ENCODE results near the gene MIX23. TPM values are rescaled to one million over a fixed set of nuclear protein-coding genes. Genes with fewer than 3 reads are reported as not detected.
A peak's percentile ranks its signal among the peaks of the same experiment; 100 is the strongest.
"Not testable (repeated sequence)": the region's sequence is repeated elsewhere in the genome, so short reads cannot be mapped to it uniquely, and the experiment has no call there.

MIX23 gene
- total RNA-seq, 1 donor from 2014 or later, result 18.9 TPM

DNA sequence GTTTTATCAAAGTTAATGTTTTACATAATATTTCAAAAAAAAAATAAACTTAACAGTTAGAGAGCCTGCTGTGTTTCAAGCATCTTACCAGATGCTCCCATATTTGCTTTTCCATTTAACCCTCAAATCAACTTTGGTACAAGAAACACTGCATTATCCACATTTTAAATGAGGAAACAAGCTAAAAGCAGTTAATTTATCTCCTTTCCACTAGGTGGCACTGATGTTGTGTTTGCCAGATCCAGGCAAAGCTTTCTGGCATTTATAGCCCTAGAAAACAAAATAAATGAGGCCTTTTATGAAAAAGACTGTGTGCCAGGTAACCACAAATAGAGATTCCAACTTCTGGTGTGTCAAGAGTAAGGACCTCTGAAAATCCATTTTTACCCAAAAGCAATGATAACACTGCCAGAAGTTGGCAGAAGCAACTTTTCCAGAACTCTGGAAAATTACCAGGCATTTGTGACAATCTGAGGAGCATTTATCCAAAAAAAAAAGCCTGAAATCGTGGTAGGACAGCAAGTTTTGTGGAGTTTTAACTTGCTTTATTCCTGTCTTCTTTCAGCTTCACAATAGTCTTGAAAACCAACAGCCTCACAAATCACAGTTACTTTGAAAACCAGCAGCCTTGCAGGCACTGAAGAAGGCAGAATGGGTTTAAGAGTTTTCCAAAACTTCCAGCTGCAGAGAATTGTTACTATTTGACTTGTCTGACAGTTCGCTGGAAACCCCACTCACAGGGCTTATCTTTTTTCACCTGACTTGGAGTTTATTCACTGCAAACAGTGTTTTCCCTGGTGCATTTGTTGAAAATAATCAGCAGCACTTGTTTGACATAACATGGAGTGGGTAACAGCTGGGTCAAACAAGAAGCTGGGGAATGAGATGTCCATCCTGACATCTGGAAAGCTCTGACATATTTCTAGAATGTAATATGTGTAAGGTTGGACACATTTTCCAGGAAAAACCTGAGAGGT is 10.1 kb upstream of the MIX23 start:
- DNase-seq, result peak; percentile 27

DNA sequence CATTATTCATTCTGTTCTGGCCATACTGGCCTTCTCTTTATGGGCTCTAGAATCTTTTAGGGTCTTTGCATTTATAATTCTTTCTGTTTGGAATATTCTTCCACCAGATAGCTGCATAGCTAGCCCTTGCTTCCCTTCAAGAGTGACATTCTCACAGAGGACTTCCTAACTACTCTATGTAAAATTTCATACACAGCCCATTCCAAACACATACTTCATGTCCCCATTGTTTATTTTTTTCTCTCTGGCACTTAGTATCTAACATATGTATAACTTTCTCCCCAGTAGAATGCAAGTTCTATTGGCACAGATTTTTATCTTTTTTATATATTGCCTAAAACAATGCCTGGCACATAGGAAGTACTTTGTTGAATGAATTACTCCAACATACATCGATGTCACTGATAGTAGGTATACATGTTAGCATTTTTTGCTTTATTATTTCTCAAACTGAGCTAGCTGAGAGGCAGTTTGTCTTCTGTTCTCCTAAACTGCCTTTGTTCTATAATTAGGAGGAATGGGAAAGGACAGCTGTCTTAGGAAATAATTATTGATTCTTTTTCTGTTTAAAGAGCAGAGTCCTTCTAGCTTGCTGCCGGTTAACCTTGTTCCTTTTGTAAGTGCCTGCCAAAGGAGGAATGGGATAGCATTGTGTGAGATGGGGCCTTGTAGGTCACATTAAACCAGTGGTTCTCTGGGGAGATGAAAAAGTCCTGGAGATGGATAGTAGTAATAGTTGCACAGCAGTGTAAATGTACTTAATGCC is 8.8 kb upstream of the MIX23 start:
- no peak for DNase-seq

DNA sequence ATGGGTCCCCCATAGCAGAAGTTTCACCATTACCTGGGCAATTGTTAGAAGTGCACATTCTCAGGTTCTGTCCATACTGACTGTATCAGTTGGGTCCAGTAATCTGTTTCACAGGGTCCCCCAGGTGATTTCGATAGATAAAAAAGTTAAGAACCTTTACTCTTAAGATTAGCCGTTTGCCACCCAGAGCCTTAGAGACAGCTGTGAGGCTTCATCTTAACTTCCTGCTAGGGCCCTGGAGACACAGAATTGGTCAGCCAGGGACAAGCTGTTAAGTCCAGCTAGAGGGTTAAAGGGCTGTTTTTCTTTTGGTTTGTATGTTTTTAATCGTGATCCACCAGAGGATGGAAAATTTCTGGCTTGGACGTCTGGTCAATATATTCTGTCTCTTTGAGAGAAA is 7.6 kb upstream of the MIX23 start:
- DNase-seq, result no peak

- no peak for DNase-seq
Measured at GRCh38 chr3:122389892-122390291, 6.9 kb upstream of the MIX23 start.

DNA sequence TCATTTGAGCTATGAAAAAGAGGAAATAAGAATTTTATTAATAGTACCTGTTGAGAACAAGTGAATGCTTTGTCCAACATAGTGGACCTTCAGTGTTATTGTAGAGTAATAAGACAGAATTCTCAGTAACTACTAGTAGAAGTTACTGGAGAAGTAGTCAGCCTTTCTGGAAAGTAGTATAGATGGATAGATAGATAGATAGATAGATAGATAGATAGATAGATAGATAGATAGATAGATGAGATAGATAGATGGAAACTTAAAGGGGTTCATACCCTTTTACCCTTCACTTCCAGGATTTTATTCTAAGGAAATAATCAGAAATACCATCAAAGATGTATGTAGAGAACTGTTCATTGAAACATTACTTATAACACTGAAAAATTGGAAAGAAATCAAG is 6.2 kb upstream of the MIX23 start:
- no peak for DNase-seq

DNA sequence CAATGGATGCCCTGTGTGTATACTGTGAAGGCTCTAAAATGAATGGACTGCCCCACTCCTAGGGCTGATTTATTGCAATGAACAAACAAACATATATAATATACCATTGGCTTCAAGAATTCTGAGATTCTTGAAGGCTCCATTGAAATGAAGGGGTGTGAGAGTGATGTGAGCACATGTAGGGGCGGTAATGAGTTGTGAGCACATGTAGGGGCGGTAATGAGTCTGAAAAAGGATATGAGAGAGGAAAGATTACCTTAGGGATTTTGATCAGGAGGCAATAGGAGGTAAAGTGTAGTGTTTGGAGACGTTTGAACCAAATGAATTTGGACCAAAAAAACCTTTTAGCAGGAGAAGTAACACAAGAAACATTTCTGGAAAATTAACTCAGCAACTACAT is 4.7 kb upstream of the MIX23 start:
- no peak for DNase-seq

DNA sequence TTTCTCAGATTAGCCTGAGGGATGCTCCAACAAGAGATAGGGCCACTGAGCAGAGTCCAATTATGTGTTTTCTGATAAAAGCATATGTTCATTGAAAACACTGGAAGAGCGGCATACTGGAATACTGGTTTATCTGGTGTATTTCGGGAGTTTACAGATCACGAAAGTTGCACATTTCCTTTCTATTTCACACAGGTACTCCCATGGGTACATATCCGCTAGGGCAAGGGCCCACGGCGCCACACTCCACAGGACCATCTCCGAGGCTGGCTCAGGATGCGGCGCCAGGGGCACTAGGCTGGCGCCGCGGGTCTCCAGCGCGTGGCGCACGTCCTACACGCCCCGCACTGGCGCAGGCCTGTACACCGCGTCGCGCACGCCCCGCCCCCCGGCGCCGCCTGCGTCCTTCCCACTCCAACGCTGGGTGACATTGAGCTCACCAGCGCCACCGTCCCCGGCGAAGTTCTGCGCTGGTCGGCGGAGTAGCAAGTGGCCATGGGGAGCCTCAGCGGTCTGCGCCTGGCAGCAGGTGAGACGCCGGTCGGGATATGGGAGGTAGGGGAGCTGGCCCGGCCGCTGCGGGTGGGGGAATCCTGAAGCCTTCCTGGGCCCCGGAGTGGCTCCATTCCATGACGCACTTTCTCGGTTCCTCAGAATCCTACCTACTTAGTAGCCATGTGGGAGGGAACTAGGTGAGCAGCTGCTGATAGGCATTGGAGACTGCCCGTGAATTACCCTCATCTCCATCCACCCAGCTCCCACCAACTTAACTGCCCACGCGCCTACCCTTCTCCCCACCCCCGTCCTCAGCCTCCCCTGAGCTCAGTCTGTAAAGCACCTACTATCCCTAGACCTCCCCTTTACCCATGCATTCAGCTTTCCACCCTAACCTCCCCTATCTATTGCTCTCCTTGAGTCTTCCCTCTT is 1.0 kb upstream of the MIX23 start, which contains the start of gene FAM162A:
Gene FAM162A (plus strand): TSS at position 412 of the 927 bp plus-strand sequence. CDS start 84 bp downstream, at position 496.
- DNase-seq, result peak; percentile 79

GRCh38 chr3:122377975-122378374 is 5.1 kb downstream of the MIX23 start:
- no peak for DNase-seq

DNA sequence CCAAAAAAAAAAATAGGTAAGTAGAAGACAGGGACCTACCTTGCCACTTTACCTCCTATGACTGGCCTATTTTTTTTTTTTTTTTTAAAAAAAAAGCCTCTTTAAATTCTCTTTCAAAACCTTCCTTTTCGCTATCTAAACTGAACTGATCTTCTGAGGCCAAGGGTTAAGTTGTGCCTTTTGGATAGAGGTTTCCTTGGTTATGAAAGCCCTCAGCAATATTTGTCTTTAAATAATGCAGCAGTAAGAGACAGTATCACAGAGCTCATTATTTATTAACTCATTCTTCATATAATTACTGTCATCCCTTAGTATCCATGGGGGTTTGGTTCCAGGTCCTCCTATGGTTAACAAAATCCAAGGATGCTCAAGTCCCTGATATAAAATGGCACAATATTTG is 9.0 kb downstream of the MIX23 start:
- no peak for DNase-seq

GRCh38 chr3:122366379-122366749 is 16.7 kb downstream of the MIX23 start:
- no peak for DNase-seq

- DNase-seq, result not testable (repeated sequence)
Measured at GRCh38 chr3:122365582-122366378, 17.3 kb downstream of the MIX23 start.

DNA sequence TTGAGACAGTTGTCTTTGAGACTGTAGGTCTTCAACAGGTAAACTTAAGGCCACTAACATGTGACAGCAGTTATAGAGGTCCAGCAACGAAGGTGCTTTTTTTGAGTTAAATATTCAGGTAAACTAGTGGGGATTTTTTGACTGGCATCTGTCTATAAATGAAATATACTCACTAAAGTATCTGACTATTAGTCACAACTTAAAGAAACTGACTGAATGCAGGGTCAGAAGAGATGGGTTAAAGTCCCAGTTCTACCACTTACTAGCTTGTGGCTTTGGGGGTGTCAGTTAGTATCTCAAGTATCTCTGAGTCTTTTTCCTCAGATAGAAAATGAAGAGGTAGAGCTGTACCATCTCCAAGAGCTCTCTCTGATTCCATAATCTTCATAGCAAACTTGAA is 18.0 kb downstream of the MIX23 start:
- no peak for DNase-seq

GRCh38 chr3:122364490-122364889 is 18.5 kb downstream of the MIX23 start:
- DNase-seq, result no peak

DNA sequence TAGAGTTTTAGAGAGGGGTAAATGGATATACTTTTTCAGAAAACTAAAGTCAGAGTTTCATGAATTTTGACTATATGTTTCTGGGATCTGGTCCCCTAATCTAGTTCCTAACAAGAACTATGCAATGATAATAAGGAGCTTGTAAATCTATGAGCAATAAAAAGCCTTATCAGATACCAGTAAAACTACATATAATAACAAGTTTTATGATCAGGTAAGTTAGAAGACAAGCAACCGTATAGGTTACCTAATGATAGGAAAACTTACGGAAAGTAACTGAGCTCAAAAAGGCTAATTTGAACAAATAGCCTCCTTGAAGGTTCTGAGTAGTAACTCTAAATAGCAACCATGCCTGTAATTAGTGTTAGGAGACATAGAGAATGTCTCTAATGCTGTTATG is 21.0 kb downstream of the MIX23 start:
- DNase-seq, result no peak

DNA sequence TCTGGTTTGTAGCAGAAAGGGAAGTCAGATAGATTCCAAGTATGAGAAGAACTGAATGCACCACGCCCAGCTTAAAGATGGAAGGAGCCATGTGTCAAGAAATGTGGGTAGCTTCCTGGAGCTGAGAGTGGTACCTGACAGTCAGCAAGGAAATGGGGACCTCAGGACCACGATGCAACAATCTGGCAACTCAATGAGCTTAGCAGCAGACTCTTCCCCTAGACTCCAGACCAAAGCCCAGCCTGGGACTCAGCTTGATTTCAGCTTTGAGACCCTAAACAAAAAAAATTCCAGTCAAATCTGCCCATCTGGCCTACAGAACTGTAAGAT is 24.4 kb downstream of the MIX23 start:
- no peak for DNase-seq

DNA sequence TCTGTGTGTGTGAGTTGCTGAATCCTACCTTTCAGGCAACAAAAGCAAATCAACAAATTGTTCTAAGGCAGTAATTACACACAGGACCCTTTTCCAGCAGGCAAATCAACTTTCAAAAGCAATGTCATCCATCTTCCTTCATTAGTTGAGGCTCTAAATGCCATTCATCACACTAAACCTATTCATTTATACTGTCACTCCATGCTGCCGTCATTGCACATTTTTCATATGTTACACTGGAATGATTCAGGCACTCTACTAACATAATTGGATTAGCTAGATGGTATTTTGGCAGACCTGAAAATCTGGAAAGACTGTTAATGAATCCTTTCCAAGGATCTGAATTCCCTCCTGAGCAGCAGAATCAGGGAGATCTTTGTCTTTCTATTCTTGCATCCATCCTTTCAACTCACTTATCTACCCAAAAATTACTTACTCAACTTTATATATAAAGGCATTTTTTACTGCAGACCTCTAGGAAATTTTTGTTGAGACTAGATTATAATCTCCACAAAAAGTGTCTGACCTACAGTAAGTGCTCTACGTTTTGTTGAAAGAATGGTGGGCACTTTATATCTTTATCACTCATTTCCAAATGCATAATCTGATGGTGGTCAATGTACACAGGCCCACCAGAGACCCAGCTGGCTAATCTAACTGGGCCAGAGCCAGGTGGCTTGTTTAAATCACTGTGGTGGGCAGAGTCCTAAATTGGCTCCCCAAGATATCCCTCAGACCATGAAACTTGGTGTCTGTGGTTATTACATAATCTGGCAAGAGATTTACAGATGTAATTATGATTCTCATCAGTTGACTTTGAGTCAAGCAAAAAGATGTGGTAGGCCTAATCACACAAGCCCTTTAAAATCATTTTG is 25.0 kb downstream of the MIX23 start:
- DNase-seq, result no peak

DNA sequence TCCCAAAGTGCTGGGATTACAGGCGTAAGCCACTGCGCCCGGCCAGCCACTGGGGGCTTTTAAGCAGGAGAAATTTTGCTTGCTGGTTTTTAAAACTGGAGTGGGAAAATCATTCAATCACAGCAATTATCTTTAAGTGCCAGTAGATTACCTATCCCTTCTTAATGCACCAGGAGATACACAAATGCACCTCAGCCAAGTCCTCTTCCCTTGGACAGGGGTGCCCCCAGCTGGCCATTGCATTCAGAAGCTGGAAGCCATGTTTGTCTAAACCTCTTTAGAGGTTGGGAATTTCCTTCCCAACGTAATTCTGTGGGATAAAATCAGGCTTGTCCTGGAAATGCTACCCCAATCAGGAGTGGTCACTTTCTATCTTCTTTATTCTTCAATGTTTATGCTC is 26.6 kb downstream of the MIX23 start:
- no peak for DNase-seq

- no peak for DNase-seq
Measured at GRCh38 chr3:122355612-122356011, 27.4 kb downstream of the MIX23 start.

DNA sequence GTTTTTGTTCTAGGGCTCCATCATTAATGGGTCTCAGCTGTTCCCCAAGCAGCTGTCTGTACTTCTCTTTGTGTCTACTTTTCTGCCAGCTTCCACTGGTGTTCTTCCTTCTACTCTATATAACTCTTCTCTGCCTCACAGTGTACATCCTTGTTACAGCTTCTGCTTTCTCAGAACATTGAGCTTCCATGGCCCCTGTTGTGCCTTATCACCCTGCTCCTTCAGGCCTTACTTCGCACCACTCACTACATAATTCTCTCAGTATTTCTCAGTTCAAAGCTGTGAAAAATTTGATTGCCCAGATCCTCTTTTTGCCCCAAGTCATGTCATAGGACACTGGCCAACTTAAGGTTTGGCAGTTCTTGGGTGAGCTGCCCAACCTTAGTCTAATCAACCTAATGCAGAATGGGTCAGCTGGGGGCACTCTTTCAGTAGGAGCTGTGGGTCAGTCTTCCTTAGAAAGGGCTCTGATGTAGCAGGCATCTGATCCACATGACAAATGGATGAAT is 29.1 kb downstream of the MIX23 start:
- DNase-seq, result no peak

DNA sequence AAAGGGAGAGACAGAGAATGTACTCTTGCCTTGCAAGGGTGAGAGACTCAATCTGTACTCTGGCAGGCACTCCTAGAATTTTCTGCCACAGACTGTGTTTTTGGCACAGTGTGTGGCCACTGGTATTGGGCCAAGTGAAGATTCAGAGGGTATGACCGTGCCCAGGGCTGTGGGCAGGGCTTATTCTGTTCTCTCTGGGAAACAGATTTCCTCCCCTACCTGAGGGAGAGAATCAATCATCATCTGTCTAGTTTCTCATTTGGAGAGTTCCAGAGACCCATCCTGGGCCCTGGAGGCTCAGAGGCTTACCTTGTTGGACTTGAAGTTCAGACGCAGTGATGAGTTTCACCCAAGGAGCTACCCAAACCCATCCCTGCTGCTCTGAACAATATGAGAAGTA is 29.8 kb downstream of the MIX23 start:
- no peak for DNase-seq

Measured in skin of body (tissue), 2 donors.